Esophagus muscularis mucosa (tissue), 3 donors: ENCODE data around the gene ZCCHC9.

Experiments
- POLR2A ChIP-seq: fragments of 450-650 bp; IDR thresholded peaks from one replicate; pipeline ENCODE4 v1.6.1; 2017; ENCODE audit warnings: antibody characterized with exemption, moderate library complexity, mild to moderate bottlenecking, low read depth
- POLR2AphosphoS5 ChIP-seq, 2 donors: sonication (generic); formaldehyde crosslinking; IDR thresholded peaks; one replicate each; pipeline ENCODE4 v1.6.1; 2017; ENCODE audit warnings: antibody characterized with exemption in 2 of 2
- TF ChIP-seq, protein P1 (sequence below), 3 experiments: fragments of 200-600 bp in 2 of 3; fragments of 450-650 bp in 1 of 3; sonication (generic) in 2 of 3; IDR thresholded peaks; one replicate each; pipeline ENCODE4 v1.5.1; 2017 to 2019; ENCODE audit warnings: antibody characterized with exemption in 3 of 3, mild to moderate bottlenecking in 2 of 3, moderate library complexity in 1 of 3

- TF ChIP-seq, protein P1, sequence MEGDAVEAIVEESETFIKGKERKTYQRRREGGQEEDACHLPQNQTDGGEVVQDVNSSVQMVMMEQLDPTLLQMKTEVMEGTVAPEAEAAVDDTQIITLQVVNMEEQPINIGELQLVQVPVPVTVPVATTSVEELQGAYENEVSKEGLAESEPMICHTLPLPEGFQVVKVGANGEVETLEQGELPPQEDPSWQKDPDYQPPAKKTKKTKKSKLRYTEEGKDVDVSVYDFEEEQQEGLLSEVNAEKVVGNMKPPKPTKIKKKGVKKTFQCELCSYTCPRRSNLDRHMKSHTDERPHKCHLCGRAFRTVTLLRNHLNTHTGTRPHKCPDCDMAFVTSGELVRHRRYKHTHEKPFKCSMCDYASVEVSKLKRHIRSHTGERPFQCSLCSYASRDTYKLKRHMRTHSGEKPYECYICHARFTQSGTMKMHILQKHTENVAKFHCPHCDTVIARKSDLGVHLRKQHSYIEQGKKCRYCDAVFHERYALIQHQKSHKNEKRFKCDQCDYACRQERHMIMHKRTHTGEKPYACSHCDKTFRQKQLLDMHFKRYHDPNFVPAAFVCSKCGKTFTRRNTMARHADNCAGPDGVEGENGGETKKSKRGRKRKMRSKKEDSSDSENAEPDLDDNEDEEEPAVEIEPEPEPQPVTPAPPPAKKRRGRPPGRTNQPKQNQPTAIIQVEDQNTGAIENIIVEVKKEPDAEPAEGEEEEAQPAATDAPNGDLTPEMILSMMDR (IDR thresholded peaks at IDR 0.05), result no peak
- no peak for TF ChIP-seq POLR2A
- no peak for TF ChIP-seq POLR2AphosphoS5 (IDR thresholded peaks at IDR 0.05)
Observed at GRCh38 chr5:81355291-81356251, 54.2 kb downstream of the ZCCHC9 start.
